Osteocyte (in vitro differentiated cells): ENCODE data around the gene CS. TPM values are rescaled to one million over a fixed set of nuclear protein-coding genes. Genes with fewer than 3 reads are reported as not detected.
A peak's percentile ranks its signal among the peaks of the same experiment; 100 is the strongest.

ENCODE experiments used
- DNase-seq: peaks from one replicate; pipeline ENCODE4 v3.0.0; 2021; ENCODE audit warnings: mixed read lengths; ENCODE audit not compliant: unreplicated experiment; ENCODE audit errors: extremely low spot score
- H3K27ac Mint-ChIP-seq: one replicate; pipeline ENCODE4 v1.8.0; 2021; ENCODE audit warnings: mild to moderate bottlenecking, mixed read lengths; ENCODE audit not compliant: unreplicated experiment
- H3K27me3 Mint-ChIP-seq: one replicate; pipeline ENCODE4 v1.8.0; 2021; ENCODE audit warnings: mixed read lengths; ENCODE audit not compliant: unreplicated experiment
- H3K36me3 Mint-ChIP-seq: one replicate; pipeline ENCODE4 v1.8.0; 2021; ENCODE audit warnings: mixed read lengths; ENCODE audit not compliant: unreplicated experiment
- H3K4me1 Mint-ChIP-seq: one replicate; pipeline ENCODE4 v1.8.0; 2021; ENCODE audit warnings: mixed read lengths; ENCODE audit not compliant: unreplicated experiment
- H3K4me3 Mint-ChIP-seq: one replicate; pipeline ENCODE4 v1.8.0; 2021; ENCODE audit warnings: mild to moderate bottlenecking, moderate library complexity, mixed read lengths; ENCODE audit not compliant: unreplicated experiment
- H3K9me3 Mint-ChIP-seq: one replicate; pipeline ENCODE4 v1.8.0; 2021; ENCODE audit warnings: mixed read lengths; ENCODE audit not compliant: unreplicated experiment
- total RNA-seq: library from RNA; stranded (reverse); gene quantifications from 2 replicates; pipeline ENCODE4 v1.2.1, GENCODE V29; 2021
- TF ChIP-seq, protein P1 (sequence below): fragments of 200-600 bp; sonication (generic); IDR thresholded peaks from 2 replicates; pipeline ENCODE4 v1.5.0; 2021; ENCODE audit warnings: antibody characterized with exemption, mild to moderate bottlenecking, moderate library complexity

Gene CS
- total RNA-seq, 1 donor from 2014 or later, result 199 TPM

DNA sequence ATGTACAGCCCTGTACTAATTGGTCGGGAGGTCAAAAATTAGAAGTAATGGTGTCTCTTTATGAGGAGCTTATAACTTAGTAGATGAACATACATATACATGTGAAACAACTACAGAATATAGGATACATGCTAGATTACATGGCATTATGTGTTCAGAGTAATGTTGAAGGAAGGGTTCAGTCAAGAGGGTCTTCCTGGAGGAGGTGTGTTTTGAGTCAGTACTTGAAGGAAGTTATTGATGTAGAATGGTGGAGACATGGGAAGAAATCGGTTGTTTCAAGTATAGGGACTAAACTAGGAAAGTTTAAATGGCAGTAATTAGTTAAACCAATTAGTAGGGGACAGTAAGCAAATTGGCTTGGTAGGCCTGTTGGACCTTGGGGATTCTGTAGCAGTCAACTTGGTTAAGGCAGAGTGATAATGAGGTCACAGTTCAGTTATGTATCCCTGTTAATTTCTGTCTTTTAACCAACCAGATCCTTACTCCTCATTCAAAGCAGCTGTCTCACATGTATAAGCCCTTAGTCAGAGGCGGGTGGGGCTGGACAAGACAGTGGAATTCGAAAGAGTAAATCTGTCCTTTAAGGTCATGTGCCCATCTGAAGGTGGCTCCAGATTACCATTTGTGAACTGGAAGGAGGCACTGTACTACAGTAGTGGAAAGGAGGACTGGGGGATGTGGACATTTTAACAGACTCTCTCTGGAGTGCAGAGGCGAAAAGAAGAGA, 38.5 kb downstream of the CS start:
- no peak for DNase-seq
- Mint-ChIP-seq H3K27ac (peak overlapping the region; percentile 65), H3K4me3 (no peak overlapping the region), H3K36me3 (no peaks in the 10 kb centered on the region), H3K4me1 (peaks cover 37% of the 10 kb centered on the region), H3K27me3 (no peaks in the 10 kb centered on the region), H3K9me3 (no peaks in the 10 kb centered on the region)
- TF ChIP-seq, protein P1, sequence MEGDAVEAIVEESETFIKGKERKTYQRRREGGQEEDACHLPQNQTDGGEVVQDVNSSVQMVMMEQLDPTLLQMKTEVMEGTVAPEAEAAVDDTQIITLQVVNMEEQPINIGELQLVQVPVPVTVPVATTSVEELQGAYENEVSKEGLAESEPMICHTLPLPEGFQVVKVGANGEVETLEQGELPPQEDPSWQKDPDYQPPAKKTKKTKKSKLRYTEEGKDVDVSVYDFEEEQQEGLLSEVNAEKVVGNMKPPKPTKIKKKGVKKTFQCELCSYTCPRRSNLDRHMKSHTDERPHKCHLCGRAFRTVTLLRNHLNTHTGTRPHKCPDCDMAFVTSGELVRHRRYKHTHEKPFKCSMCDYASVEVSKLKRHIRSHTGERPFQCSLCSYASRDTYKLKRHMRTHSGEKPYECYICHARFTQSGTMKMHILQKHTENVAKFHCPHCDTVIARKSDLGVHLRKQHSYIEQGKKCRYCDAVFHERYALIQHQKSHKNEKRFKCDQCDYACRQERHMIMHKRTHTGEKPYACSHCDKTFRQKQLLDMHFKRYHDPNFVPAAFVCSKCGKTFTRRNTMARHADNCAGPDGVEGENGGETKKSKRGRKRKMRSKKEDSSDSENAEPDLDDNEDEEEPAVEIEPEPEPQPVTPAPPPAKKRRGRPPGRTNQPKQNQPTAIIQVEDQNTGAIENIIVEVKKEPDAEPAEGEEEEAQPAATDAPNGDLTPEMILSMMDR, result no peak

DNA sequence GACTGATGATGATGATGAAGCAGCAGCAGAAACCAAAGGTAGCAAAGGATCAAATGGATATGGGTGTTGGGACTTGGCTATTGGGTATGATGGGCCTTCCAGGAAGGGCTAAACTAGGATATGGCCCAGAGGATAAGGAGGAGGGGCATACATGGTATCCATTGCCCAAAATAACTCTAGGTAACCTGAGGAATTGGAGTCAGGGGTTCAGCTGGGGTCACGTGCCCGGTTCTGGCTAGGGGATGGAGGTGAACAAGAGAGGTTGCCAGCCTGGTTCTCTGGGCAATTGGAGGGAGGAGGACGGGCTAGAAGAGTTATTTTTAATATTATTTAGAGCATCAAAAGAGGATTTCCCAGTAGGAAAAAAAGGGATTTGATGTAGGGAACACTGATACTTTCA, 39.2 kb downstream of the CS start:
- no peak overlapping the region for H3K27ac Mint-ChIP-seq

DNA sequence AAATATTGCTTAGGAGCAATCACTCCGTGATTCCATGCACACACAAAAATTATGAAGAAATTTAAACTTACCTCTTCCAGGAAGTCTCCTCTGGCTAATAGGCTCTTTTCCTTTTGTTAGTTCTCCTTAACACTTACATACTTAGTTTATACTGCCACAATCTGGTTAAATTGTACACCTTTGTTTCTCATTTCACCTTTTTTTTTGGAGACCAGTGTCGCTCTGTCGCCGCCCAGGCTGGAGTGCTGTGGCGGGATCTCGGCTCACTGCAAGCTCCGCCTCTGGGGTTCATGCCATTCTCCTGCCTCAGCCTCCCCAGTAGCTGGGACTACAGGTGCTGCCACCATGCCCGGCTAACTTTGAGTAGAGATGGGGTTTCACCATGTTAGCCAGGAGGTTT, 39.8 kb downstream of the CS start:
- Mint-ChIP-seq H3K27ac (peak overlapping the region; percentile 7), H3K4me1 (peaks cover 35% of the 10 kb centered on the region), H3K4me3 (no peak overlapping the region), H3K27me3 (no peaks in the 10 kb centered on the region), H3K9me3 (no peaks in the 10 kb centered on the region), H3K36me3 (peaks cover 4% of the 10 kb centered on the region)
- TF ChIP-seq, protein P1, result no peak
- DNase-seq, result no peak

More for the DNA sequence above, 39.2 kb downstream of the CS start:
- no peak for DNase-seq
- Mint-ChIP-seq H3K4me1 (peaks cover 39% of the 10 kb centered on the region), H3K9me3 (no peaks in the 10 kb centered on the region), H3K4me3 (no peak overlapping the region), H3K36me3 (peaks cover 4% of the 10 kb centered on the region), H3K27me3 (no peaks in the 10 kb centered on the region)
- TF ChIP-seq, protein P1, result no peak

DNA sequence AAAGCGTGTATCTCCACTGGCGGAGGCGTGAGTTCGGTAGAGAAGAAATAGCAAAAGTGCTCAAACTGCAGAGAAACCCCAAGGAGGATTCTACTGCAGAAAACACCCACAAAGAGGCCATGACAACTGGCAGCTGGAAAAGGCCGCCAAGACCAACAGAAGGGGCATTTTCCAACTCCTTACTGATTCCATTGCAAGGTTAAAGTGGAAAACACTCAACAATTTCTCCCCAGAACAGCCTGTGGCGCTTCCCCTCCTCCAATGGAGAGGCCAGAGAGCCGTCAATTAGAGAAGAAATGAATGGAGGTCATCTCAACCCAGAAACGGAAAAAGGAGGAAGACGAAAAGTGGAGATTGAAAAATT, 41.3 kb downstream of the CS start:
- peak overlapping the region; percentile 72 for H3K4me3 Mint-ChIP-seq
- H3K36me3 Mint-ChIP-seq, result peaks cover 14% of the 10 kb centered on the region
- no peak for DNase-seq
- H3K27ac Mint-ChIP-seq, result peak overlapping the region; percentile 86
- no peaks in the 10 kb centered on the region for H3K9me3 Mint-ChIP-seq
- H3K4me1 Mint-ChIP-seq, result peaks cover 35% of the 10 kb centered on the region
- TF ChIP-seq, protein P1, result no peak
- no peaks in the 10 kb centered on the region for H3K27me3 Mint-ChIP-seq

DNA sequence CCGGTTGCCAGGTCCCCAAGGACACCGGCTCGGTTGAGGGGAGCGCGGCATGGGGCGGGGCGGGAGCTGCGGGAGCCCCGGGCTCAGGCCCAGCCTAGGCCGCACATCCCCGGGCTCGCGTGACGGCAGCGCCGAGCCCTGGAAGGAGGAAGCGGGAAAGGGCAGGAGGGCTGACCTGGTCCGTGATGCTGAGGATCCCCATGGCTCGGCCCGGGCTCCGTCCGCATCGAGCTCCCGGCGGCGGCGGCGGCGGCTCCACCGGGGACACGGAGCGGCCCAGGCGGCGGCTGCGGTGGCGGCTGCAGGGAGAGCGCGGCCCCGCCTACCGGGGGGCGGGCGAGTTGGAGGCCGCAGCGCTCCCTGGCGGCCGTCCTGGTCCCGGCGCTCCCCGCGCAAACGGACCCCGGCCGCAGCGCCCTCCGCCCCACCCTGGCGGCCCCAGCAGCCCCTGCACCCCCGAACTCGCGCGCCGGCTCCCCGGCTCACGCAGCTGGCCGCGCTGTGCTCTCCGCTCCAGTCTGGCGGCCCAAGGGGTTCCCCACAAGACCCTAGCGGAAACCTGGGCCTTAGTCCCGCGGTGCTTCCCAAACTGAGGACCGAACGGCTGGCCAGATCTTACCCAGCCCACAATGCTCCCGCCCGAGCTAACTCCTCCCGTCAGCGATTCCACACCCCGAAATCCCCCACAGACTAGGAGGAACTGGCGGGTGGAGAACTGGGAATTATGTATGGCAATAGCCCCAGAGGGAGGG, 41.9 kb downstream of the CS start, which contains the start of gene ANKRD52:
ANKRD52 (minus strand) TSS at position 317 of the 752 bp plus-strand sequence; CDS start at position 202, 115 bp downstream.
- H3K36me3 Mint-ChIP-seq, result peaks cover 19% of the 10 kb centered on the region
- peak within 1 kb of the TSS; percentile 87 for H3K27ac Mint-ChIP-seq
- no peaks in the 10 kb centered on the region for H3K27me3 Mint-ChIP-seq
- TF ChIP-seq, protein P1, result peak; percentile 91
- peak within 1 kb of the TSS; percentile 93 for H3K4me3 Mint-ChIP-seq
- peak; percentile 93 for DNase-seq
- H3K9me3 Mint-ChIP-seq, result no peaks in the 10 kb centered on the region
- peaks cover 35% of the 10 kb centered on the region for H3K4me1 Mint-ChIP-seq
